Epithelial cell of proximal tubule (primary cell): ENCODE measurements around the gene GNPNAT1. TPM values are rescaled to one million over a fixed set of nuclear protein-coding genes. Genes with fewer than 3 reads are reported as not detected.

Experiments used
- DNase-seq: peaks from one replicate; pipeline ENCODE4 v3.0.0-alpha.2; 2011; ENCODE audit warnings: low read depth
- H3K4me3 ChIP-seq: 2 replicates; pipeline ENCODE4 v1.5.1; 2011; ENCODE audit warnings: low read depth, mild to moderate bottlenecking, low read length
- total RNA-seq: library from RNA; depleted of rRNA; stranded (reverse); fragments of >200 nt; gene quantifications from 2 replicates; pipeline ENCODE4 v1.2.3, GENCODE V29; 2015
- TF ChIP-seq, protein P1 (sequence below): conservative IDR thresholded peaks from 2 replicates; pipeline ENCODE4 v1.5.1; 2012; ENCODE audit warnings: low read depth, mild to moderate bottlenecking, low read length

GNPNAT1 gene
- total RNA-seq, 1 donor from 2014 or later, result 40.9 TPM

- no peak overlapping the region for H3K4me3 ChIP-seq
- no peak for DNase-seq
- TF ChIP-seq, protein P1, sequence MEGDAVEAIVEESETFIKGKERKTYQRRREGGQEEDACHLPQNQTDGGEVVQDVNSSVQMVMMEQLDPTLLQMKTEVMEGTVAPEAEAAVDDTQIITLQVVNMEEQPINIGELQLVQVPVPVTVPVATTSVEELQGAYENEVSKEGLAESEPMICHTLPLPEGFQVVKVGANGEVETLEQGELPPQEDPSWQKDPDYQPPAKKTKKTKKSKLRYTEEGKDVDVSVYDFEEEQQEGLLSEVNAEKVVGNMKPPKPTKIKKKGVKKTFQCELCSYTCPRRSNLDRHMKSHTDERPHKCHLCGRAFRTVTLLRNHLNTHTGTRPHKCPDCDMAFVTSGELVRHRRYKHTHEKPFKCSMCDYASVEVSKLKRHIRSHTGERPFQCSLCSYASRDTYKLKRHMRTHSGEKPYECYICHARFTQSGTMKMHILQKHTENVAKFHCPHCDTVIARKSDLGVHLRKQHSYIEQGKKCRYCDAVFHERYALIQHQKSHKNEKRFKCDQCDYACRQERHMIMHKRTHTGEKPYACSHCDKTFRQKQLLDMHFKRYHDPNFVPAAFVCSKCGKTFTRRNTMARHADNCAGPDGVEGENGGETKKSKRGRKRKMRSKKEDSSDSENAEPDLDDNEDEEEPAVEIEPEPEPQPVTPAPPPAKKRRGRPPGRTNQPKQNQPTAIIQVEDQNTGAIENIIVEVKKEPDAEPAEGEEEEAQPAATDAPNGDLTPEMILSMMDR, result no peak
Observed at GRCh38 chr14:52748647-52749292, 42.6 kb downstream of the GNPNAT1 start.

DNA sequence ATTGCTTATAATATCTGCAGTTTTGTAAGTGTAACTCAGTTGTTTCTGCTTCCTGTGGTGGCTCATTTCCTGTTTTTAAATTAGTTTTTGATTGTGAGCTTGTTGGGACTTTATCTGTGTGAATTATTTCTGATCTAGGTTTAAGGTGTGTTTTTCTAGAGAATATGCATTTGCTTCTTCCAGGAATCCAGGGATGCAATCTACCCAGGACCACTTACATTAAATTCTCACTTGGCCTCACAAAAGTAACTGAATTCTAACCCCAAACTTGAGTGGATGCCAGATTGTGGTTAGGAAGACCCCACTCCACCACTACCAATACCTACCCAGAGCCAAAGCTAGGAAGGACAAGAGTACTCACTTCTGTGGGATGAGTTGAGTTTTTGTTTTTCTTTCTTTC, 49.5 kb downstream of the GNPNAT1 start:
- H3K4me3 ChIP-seq, result no peak overlapping the region
- DNase-seq, result no peak
- TF ChIP-seq, protein P1, result no peak

DNA sequence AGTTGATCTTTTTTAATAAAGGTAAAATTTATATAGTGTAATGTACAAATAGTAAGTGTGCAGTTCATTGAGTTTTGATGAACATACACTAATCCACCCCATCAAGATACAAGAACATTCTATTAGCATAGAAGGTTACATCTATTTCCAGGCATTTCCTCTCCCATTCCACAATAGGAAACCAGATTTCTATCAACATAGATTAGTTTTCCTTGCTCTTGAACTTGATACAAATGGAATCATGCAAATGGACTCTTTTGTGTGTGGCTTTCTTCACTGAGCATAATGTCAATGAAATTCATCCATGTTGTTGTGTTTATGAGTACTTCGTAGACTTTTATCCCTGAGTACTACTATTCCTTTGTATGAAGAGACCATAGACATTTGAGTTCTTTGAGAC, 50.7 kb downstream of the GNPNAT1 start:
- DNase-seq, result no peak
- no peak overlapping the region for H3K4me3 ChIP-seq
- TF ChIP-seq, protein P1, result no peak

GRCh38 chr14:52738409-52738808, 53.0 kb downstream of the GNPNAT1 start:
- H3K4me3 ChIP-seq, result no peak overlapping the region
- TF ChIP-seq, protein P1, result no peak
- no peak for DNase-seq

DNA sequence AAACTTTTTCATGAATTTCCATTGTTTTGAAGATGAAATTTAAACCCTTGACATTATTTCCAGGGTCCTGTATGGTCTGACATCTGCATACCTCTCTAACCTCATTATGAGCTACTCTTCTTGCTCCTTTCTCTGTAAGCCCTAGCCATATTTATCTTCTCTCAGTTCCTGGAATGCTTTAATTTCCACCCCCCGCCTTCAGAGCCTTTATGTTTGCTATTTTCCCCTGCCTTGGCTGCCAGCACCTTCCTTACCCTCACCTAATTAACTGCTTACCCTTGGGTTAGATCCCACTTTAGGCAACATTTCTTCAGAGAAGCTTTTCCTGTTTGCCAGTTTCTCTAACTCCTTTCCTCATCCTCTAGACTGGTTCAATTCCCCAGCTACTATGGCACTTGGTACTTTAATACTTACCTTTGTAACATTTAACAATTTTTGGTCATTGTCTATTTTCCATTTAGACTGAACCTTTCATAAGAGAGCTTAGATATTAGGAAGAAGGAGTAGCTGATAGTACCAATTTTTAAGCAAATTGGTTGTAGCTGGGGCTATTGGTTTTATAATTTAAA, 55.4 kb downstream of the GNPNAT1 start:
- no peak overlapping the region for H3K4me3 ChIP-seq
- TF ChIP-seq, protein P1, result no peak
- no peak for DNase-seq

- TF ChIP-seq, protein P1, result no peak
- H3K4me3 ChIP-seq, result no peak overlapping the region
- no peak for DNase-seq
Observed at GRCh38 chr14:52733824-52734223, 57.6 kb downstream of the GNPNAT1 start.

- peak overlapping the region; percentile 97 for H3K4me3 ChIP-seq
- no peak for DNase-seq
- TF ChIP-seq, protein P1, result no peak
Observed at GRCh38 chr14:52730709-52731111, 60.7 kb downstream of the GNPNAT1 start.
